GM21723 (cell line): ENCODE measurements around the gene TTC28.

Experiments used
- ATAC-seq: cut with Tn5 transposase; IDR thresholded peaks from one replicate; pipeline ENCODE4 v1.9.1; 2021; ENCODE audit warnings: mild to moderate bottlenecking, moderate library complexity; ENCODE audit not compliant: unreplicated experiment

The TTC28 gene

GRCh38 chr22:28155808-28156207 lies 523.8 kb downstream of the TTC28 start:
- no peak for ATAC-seq

- no peak for ATAC-seq
Observed at GRCh38 chr22:28154861-28155260, 524.8 kb downstream of the TTC28 start.

- ATAC-seq, result no peak
Observed at GRCh38 chr22:28151151-28151816, 528.4 kb downstream of the TTC28 start.

GRCh38 chr22:28148816-28149465 lies 530.7 kb downstream of the TTC28 start:
- ATAC-seq, result no peak

GRCh38 chr22:28147401-28147800 lies 532.2 kb downstream of the TTC28 start:
- no peak for ATAC-seq

GRCh38 chr22:28146401-28147314 lies 533.0 kb downstream of the TTC28 start:
- ATAC-seq, result no peak

GRCh38 chr22:28143961-28144745 lies 535.5 kb downstream of the TTC28 start:
- ATAC-seq, result no peak

GRCh38 chr22:28143241-28143865 lies 536.3 kb downstream of the TTC28 start:
- ATAC-seq, result no peak

- no peak for ATAC-seq
Observed at GRCh38 chr22:28142361-28142961, 537.2 kb downstream of the TTC28 start.

GRCh38 chr22:28141614-28142013 lies 538.0 kb downstream of the TTC28 start:
- no peak for ATAC-seq

GRCh38 chr22:28139961-28140360 lies 539.7 kb downstream of the TTC28 start:
- ATAC-seq, result no peak

GRCh38 chr22:28139516-28139915 lies 540.1 kb downstream of the TTC28 start:
- no peak for ATAC-seq

- no peak for ATAC-seq
Observed at GRCh38 chr22:28137036-28137435, 542.6 kb downstream of the TTC28 start.

GRCh38 chr22:28132466-28132865 lies 547.2 kb downstream of the TTC28 start:
- ATAC-seq, result no peak

GRCh38 chr22:28129319-28129962 lies 550.2 kb downstream of the TTC28 start:
- no peak for ATAC-seq

GRCh38 chr22:28128827-28129226 lies 550.8 kb downstream of the TTC28 start:
- no peak for ATAC-seq

- no peak for ATAC-seq
Observed at GRCh38 chr22:28125799-28126198, 553.8 kb downstream of the TTC28 start.

GRCh38 chr22:28123989-28124766 lies 555.5 kb downstream of the TTC28 start:
- no peak for ATAC-seq
